Psoas muscle (tissue), 8 donors: ENCODE measurements around the gene UBE2N. TPM values are rescaled to one million over a fixed set of nuclear protein-coding genes. Genes with fewer than 3 reads are reported as not detected.
A peak's percentile ranks its signal among the peaks of the same experiment; 100 is the strongest.
"Not testable (repeated sequence)": the region's sequence is repeated elsewhere in the genome, so short reads cannot be mapped to it uniquely, and the experiment has no call there.

ENCODE experiments used
- ATAC-seq, 4 donors: fragments of 200-7000 bp; cut with Tn5 transposase; one replicate each; pipeline ENCODE4 v1.9.1; 2020; ENCODE audit warnings: moderate library complexity in 3 of 4, mild to moderate bottlenecking in 2 of 4
- DNase-seq, 2 donors: peaks; one replicate each; pipeline ENCODE4 v3.0.0-alpha.2; 2020
- H3K27ac ChIP-seq: fragments of 200-600 bp; one replicate; pipeline ENCODE4 v1.8.0; 2022
- H3K27me3 ChIP-seq, 3 donors: fragments of 200-600 bp in 1 of 3; one replicate each; pipeline versions ENCODE4 v1.6.1 to v1.8.0; 2013 to 2022; ENCODE audit warnings: low read length in 2 of 3, mild to moderate bottlenecking in 2 of 3, moderate library complexity in 1 of 3; ENCODE audit not compliant: insufficient read depth in 3 of 3
- H3K36me3 ChIP-seq, 2 donors: fragments of 200-600 bp in 1 of 2; one replicate each; pipeline versions ENCODE4 v1.6.1 to v1.8.0; 2013 to 2022; ENCODE audit warnings: low read depth in 1 of 2, mild to moderate bottlenecking in 1 of 2, moderate library complexity in 1 of 2; ENCODE audit not compliant: insufficient read depth in 1 of 2
- H3K4me1 ChIP-seq: fragments of 200-600 bp; one replicate; pipeline ENCODE4 v1.8.0; 2022
- H3K4me3 ChIP-seq: fragments of 200-600 bp; one replicate; pipeline ENCODE4 v1.8.0; 2022; ENCODE audit warnings: mild to moderate bottlenecking
- H3K9me3 ChIP-seq: fragments of 200-600 bp; one replicate; pipeline ENCODE4 v1.8.0; 2022
- WGBS, 3 donors: extraction: QIAGEN DNeasy Blood & Tissue Kit; methylation state at CpG; one replicate each; pipeline versions ENCODE4 v1.1.6 to v1.1.7; 2013; 5-methylcytosine and 5-hydroxymethylcytosine counted together
- intact Hi-C, 2 donors: fragments of 100-400 bp; cut with DNase I; formaldehyde crosslinking; loops; one replicate each; pipeline versions ENCODE4 v1.11.0 to v1.14.2; 2022
- polyA plus RNA-seq, 3 donors: library from polyadenylated mRNA; stranded (reverse); fragments of 200-250 nt; gene quantifications; one replicate each; pipeline ENCODE4 v1.2.3, GENCODE V29; 2013
- total RNA-seq, 4 donors: library from RNA; stranded (reverse); fragmentation: NEBNext Ultra II Directional in 2 of 4; extraction: Animal tissue kit (Norgen Biotek cat#: 25700) in 2 of 4; gene quantifications; one replicate each; pipeline versions ENCODE4 v1.2.1 to v1.2.4, GENCODE V29; 2021 to 2023
- TF ChIP-seq, protein P1 (sequence below): fragments of 200-600 bp; IDR thresholded peaks from one replicate; pipeline ENCODE4 v1.8.0; 2022; ENCODE audit warnings: antibody characterized with exemption
- donor health status: healthy with polysubstance abuse.
- donor health status: DM: no; HTN: no; CAD: no; lungs with moderate emphysema.
- donor health status: Bipolar disorder and iron deficiency.
- donor health status: healthy.
- donor health status: DM: yes; HTN: yes; CAD: no.
- donor health status: DM: no; HTN: no; CAD: no.
- donor health status: DM: no; HTN: no; CAD: no.
- donor health status: DM: yes; HTN: yes; CAD: no.

UBE2N gene
- total and polyA plus RNA-seq, 7 donors = 52.8 to 104 (median 81.6) TPM

- intact Hi-C loops = loop anchor here in 1 of 2 donors (2.0 kb wide), 1 partner anchor 431 kb away; no protein-coding TSS in a partner anchor
- DNase-seq = no peak
- H3K4me3 ChIP-seq = no peak overlapping the region
- H3K36me3 ChIP-seq = no peaks in the 10 kb centered on the region
- ATAC-seq = no peak
- H3K9me3 ChIP-seq = no peaks in the 10 kb centered on the region
- 85 to 92% (median 89%) methylated on average over 4 of the region's 4 CpGs for WGBS, 3 donors
- TF ChIP-seq, protein P1, sequence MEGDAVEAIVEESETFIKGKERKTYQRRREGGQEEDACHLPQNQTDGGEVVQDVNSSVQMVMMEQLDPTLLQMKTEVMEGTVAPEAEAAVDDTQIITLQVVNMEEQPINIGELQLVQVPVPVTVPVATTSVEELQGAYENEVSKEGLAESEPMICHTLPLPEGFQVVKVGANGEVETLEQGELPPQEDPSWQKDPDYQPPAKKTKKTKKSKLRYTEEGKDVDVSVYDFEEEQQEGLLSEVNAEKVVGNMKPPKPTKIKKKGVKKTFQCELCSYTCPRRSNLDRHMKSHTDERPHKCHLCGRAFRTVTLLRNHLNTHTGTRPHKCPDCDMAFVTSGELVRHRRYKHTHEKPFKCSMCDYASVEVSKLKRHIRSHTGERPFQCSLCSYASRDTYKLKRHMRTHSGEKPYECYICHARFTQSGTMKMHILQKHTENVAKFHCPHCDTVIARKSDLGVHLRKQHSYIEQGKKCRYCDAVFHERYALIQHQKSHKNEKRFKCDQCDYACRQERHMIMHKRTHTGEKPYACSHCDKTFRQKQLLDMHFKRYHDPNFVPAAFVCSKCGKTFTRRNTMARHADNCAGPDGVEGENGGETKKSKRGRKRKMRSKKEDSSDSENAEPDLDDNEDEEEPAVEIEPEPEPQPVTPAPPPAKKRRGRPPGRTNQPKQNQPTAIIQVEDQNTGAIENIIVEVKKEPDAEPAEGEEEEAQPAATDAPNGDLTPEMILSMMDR = no peak
- H3K27me3 ChIP-seq = no peaks in the 10 kb centered on the region
- H3K27ac ChIP-seq = peak overlapping the region; percentile 65
- H3K4me1 ChIP-seq = peaks cover 72% of the 10 kb centered on the region
Measured at GRCh38 chr12:93417967-93418480, 23.7 kb downstream of the UBE2N start.

DNA sequence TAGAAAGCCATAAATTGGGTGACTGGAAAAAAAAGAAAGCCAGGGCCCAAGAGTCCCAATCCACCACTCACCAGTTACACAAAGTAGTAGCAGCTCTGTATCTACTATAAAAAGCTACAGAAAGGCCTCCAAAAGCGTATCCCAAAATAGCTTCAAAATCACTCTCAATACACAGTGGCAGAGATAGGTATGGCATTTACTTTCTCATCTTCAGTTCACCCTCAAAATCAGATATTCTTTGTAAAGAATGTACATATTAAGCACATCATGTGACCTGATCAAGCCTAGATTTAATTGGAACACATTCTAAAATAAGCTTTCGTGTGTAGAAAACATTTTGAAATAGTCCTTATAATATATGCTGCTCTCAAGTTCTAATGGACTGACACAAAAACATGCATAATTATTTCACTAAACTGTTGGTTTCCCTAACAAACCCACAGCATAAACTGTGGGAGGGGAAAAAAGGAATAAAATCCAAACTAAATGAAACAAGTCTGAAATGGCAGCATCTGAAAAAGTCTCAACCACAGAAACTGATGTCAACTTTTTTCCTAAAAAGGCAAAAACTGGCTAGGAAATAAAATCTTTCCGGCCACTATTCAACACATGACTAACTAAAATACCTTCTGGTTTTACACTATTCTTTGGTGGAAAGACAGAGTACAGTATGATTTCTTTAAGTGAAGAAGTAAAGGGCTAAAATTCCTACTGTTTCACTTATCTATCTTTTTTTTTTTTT is 25.9 kb downstream of the UBE2N start:
- TF ChIP-seq, protein P1 = peak; percentile 11
- Histone ChIP-seq H3K27me3 (no peaks in the 10 kb centered on the region), H3K4me3 (no peak overlapping the region), H3K4me1 (peaks cover 66% of the 10 kb centered on the region), H3K27ac (peak overlapping the region; percentile 61), H3K9me3 (no peaks in the 10 kb centered on the region), H3K36me3 (no peaks in the 10 kb centered on the region)
- ATAC-seq (peak; percentile 33 to 68 (median 52)), DNase-seq (no peak)
- intact Hi-C loops = no loop called here
- 26 to 35% (median 28%) methylated on average over 3 of the region's 3 CpGs for WGBS, 3 donors

GRCh38 chr12:93413064-93413463 is 28.7 kb downstream of the UBE2N start:
- H3K36me3 ChIP-seq = peaks cover 0 to 13% of the 10 kb centered on the region in 2 donors
- H3K9me3 ChIP-seq = no peaks in the 10 kb centered on the region
- TF ChIP-seq, protein P1 = no peak
- ATAC-seq = no peak
- WGBS, 3 donors = 73 to 79% (median 78%) methylated on average over 3 of the region's 3 CpGs
- H3K4me1 ChIP-seq = peaks cover 50% of the 10 kb centered on the region
- intact Hi-C loops = loop anchor here in 1 of 2 donors (5.0 kb wide), 1 partner anchor 626 kb away; no protein-coding TSS in a partner anchor
- no peak overlapping the region for H3K4me3 ChIP-seq
- no peak overlapping the region for H3K27ac ChIP-seq
- DNase-seq = no peak
- H3K27me3 ChIP-seq = no peaks in the 10 kb centered on the region

DNA sequence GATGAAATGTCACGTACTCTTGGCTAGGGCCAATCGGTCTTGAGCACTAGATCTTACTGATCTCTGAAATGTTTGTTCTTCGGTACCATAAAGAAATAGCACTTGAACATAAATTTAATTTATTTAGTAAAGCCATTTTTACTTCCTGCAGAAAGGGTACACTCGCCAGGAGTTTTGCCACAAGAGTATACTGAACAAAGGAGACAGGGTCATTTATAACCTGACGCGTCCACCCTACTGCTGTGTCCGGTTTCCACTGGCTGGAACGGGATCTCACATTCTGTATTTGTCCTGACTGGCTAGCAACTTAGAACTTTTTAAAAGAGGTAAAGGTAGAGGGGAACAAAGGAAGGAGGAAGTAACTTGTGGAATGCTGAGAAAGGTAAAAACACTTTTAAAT is 29.4 kb downstream of the UBE2N start:
- H3K9me3 ChIP-seq, DNase-seq, H3K27me3 ChIP-seq, ATAC-seq, H3K4me3 ChIP-seq: not testable (repeated sequence)
- intact Hi-C loops = loop anchor here in 1 of 2 donors (5.0 kb wide), 1 partner anchor 625 kb away; no protein-coding TSS in a partner anchor
- 39 to 69% (median 44%) methylated on average over 8 of the region's 8 CpGs for WGBS, 3 donors
- Histone ChIP-seq H3K36me3 (peaks cover 0 to 13% of the 10 kb centered on the region in 2 donors), H3K4me1 (peaks cover 49% of the 10 kb centered on the region), H3K27ac (peak overlapping the region; percentile 53)

DNA sequence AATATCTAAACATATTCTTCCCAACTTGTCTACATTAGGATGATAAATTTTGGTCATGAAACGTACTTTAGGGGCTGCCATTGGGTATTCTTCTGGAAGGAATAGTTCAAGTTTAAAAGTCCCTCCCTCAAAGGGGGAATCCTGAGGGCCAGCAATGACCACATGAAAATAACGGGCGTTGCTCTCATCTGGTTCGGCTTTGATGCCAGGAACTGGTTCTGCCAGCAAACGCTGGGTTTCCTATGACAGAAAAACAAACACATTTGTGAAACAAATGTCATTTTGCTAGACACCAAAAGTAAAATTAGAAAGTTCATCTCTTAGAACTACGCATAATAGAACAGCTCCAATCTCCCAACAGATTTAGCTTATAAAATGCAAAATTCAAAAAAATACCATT is 30.7 kb downstream of the UBE2N start:
- H3K27me3 ChIP-seq, H3K4me3 ChIP-seq, H3K9me3 ChIP-seq, DNase-seq: not testable (repeated sequence)
- Histone ChIP-seq H3K27ac (peak overlapping the region; percentile 53), H3K4me1 (peaks cover 38% of the 10 kb centered on the region), H3K36me3 (peaks cover 0 to 13% of the 10 kb centered on the region in 2 donors)
- peak in 1 of 4 donors; percentile 35 for ATAC-seq
- WGBS, 3 donors = 27 to 42% (median 34%) methylated on average over 6 of the region's 6 CpGs
- intact Hi-C loops = loop anchor here in 1 of 2 donors (5.0 kb wide), 1 partner anchor 624 kb away; no protein-coding TSS in a partner anchor

DNA sequence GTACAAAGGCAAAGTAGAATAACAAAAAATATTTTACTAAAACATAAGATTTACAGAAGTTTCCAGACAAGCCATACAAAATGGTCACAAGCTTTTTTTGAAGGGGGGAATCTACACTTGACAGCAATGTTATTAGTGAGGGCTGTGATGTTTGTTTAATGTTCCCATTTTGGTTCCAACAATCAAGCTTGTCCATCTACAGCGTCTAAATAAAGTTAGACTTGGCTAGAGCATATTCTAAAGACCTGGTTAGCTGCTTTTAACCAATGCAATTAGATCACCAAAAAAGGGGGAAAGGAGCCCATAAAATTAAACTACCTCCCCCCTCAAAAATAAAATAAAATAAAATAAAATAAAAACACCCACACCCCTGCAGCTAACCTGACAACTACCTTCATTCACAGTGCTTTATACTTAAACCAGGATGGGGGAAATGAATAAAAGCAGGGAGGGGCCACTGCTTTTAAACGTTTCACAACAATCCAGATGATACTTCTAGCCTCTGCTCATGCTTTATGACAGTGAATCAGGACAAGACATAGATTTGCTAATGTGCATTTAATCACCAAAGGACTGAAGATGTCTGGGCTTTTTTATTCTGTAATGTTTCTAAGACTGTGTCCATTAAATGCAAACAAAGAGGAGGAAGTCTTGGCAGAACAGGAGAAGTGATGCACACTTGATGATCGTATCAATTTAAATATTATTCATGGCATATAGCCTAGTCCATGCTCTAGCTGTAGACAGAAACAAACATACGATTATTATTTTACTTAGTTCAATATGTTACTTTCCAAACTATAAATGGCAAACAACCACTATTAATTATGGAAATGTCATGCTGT is 32.2 kb downstream of the UBE2N start:
- 55 to 74% (median 56%) methylated on average over 4 of the region's 4 CpGs for WGBS, 3 donors
- ATAC-seq, DNase-seq, H3K27me3 ChIP-seq, H3K9me3 ChIP-seq, H3K4me3 ChIP-seq: not testable (repeated sequence)
- intact Hi-C loops = loop anchor here (5.0 kb wide), 2 partner anchors 422 to 622 kb away; no protein-coding TSS in a partner anchor
- Histone ChIP-seq H3K4me1 (peaks cover 25% of the 10 kb centered on the region), H3K27ac (peak overlapping the region; percentile 18), H3K36me3 (peaks cover 0 to 13% of the 10 kb centered on the region in 2 donors)
